Karpas-422 (cell line): Measurements from ENCODE around the gene SCPEP1. TPM values are rescaled to one million over a fixed set of nuclear protein-coding genes. Genes with fewer than 3 reads are reported as not detected.

Experiments
- DNase-seq: peaks from one replicate; pipeline ENCODE4 v3.0.0-alpha.2; 2015
- H2AFZ ChIP-seq: fragments of 200-600 bp; sonication (generic); 2 replicates; pipeline ENCODE4 v1.6.1; 2014; ENCODE audit warnings: antibody characterized with exemption, low read length, mixed read lengths
- H3K27ac ChIP-seq: fragments of 200-600 bp; sonication (generic); 2 replicates; pipeline ENCODE4 v1.5.1; 2014; ENCODE audit warnings: mild to moderate bottlenecking, low read length, moderate library complexity
- H3K27me3 ChIP-seq: fragments of 200-600 bp; sonication (generic); 2 replicates; pipeline ENCODE4 v1.6.1; 2014; ENCODE audit warnings: low read length, mixed read lengths
- H3K36me3 ChIP-seq: fragments of 200-600 bp; sonication (generic); 2 replicates; pipeline ENCODE4 v1.6.1; 2014; ENCODE audit warnings: low read length, mixed read lengths; ENCODE audit not compliant: insufficient read depth
- H3K4me1 ChIP-seq: fragments of 200-600 bp; sonication (generic); 2 replicates; pipeline ENCODE4 v1.6.1; 2014; ENCODE audit warnings: mild to moderate bottlenecking, low read length, mixed read lengths
- H3K4me2 ChIP-seq: fragments of 200-600 bp; sonication (generic); 2 replicates; pipeline ENCODE4 v1.6.1; 2014; ENCODE audit warnings: low read length, low read depth, mild to moderate bottlenecking; ENCODE audit not compliant: poor library complexity, severe bottlenecking
- H3K4me3 ChIP-seq: fragments of 200-600 bp; sonication (generic); 2 replicates; pipeline ENCODE4 v1.5.1; 2014; ENCODE audit warnings: mild to moderate bottlenecking, antibody characterized with exemption, low read length, mixed read lengths
- H3K79me2 ChIP-seq: fragments of 200-600 bp; sonication (generic); 2 replicates; pipeline ENCODE4 v1.6.1; 2014; ENCODE audit warnings: mild to moderate bottlenecking, low read length, mixed read lengths
- H3K9ac ChIP-seq: fragments of 200-600 bp; sonication (generic); 2 replicates; pipeline ENCODE4 v1.6.0; 2014; ENCODE audit warnings: low read length
- H3K9me2 ChIP-seq: fragments of 200-600 bp; sonication (generic), shearing (Covaris generic); replicated peaks from 2 replicates; pipeline ENCODE4 v1.6.0; 2014; ENCODE audit warnings: mild to moderate bottlenecking, low read length, moderate library complexity; ENCODE audit not compliant: insufficient read depth
- H3K9me3 ChIP-seq: fragments of 300-700, 200-600 bp; sonication (generic); 2 replicates; pipeline ENCODE4 v1.6.1; 2014; ENCODE audit warnings: low read length, mixed read lengths
- H4K20me1 ChIP-seq: fragments of 200-600 bp; sonication (generic); 2 replicates; pipeline ENCODE4 v1.6.1; 2014; ENCODE audit warnings: mild to moderate bottlenecking, antibody characterized with exemption, low read length, low read depth; ENCODE audit not compliant: insufficient read depth
- total RNA-seq: library from RNA; depleted of rRNA; stranded (reverse); fragments of >200 nt; shearing (Covaris generic); gene quantifications from 2 replicates; pipeline ENCODE4 v1.2.3, GENCODE V29; 2014; ENCODE audit warnings: low replicate concordance; rRNA removed

SCPEP1 gene
- total RNA-seq, 1 experiment from 2014 or later: 22.2 TPM

DNA sequence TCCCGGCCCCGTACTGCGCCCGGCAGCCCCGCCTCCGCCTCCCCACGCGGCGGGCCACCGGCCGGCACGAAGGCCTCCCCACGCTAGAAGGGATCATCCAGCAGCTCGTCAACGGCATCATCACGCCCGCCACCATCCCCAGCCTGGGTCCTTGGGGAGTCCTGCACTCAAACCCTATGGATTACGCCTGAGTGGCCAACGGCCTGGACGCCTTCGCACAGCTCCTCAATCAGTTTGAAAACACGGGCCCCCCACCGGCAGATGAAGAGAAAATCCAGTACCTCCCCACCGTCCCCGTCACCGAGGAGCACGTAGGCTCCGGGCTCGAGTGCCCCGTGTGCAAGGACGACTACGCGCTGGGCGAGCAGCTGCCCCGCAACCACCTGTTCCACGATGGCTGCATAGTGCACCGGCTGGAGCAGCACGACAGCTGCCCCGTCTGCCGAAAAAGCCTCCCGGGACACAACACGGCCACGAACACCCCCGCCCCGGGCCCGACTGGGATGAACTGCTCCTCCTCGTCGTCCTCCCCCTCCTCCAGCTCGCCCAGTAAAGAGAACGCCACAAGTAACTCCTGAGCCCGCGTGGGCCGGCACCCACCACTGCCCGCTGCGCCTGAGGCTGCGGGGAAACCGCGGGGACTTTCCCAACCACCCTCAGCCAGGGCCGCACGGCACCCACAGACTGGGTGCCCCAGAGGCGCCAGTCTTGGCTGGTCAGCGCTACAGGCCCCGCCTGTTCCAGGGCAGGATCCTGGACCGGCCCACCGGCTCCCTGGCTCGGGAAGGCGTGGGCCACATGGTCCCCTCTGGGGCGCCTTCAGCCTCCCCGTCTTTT, 68.2 kb downstream of the SCPEP1 start:
- Histone ChIP-seq H2AFZ (no peak overlapping the region), H3K9me2 (no peaks in the 10 kb centered on the region), H4K20me1 (no peaks in the 10 kb centered on the region), H3K9me3 (no peaks in the 10 kb centered on the region), H3K4me3 (no peak overlapping the region), H3K79me2 (no peaks in the 10 kb centered on the region), H3K9ac (no peak overlapping the region), H3K27ac (no peak overlapping the region), H3K36me3 (no peaks in the 10 kb centered on the region), H3K27me3 (no peaks in the 10 kb centered on the region), H3K4me2 (no peak overlapping the region), H3K4me1 (no peaks in the 10 kb centered on the region)
- DNase-seq: no peak

DNA sequence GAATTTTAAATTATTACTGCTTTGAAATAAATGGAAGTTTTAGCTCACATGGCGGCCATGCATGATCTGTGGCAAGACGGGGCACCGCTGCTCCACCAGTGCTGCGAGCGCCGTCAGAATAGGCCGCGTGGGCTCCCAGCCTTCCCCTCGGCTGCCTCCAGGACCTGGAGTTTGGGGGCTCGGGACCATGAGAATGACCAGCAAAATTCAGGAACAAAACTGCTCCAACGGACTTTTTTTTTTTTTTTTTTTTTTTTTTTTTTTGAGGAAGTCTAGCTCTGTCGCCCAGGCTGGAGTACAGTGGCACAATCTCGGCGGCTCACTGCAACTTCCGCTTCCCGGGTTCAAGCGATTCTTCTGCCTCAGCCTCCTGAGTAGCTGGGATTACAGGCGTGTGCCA, 68.8 kb downstream of the SCPEP1 start:
- H3K4me2 ChIP-seq: no peak overlapping the region
- H3K27ac ChIP-seq: no peak overlapping the region
- no peaks in the 10 kb centered on the region for H3K79me2 ChIP-seq
- no peak for DNase-seq
- H3K4me1 ChIP-seq: no peaks in the 10 kb centered on the region
- H3K27me3 ChIP-seq: no peaks in the 10 kb centered on the region
- H3K9me2 ChIP-seq: no peaks in the 10 kb centered on the region
- H3K9ac ChIP-seq: no peak overlapping the region
- H3K4me3 ChIP-seq: no peak overlapping the region
- no peaks in the 10 kb centered on the region for H3K9me3 ChIP-seq
- no peaks in the 10 kb centered on the region for H3K36me3 ChIP-seq
- H2AFZ ChIP-seq: no peak overlapping the region
- no peaks in the 10 kb centered on the region for H4K20me1 ChIP-seq

DNA sequence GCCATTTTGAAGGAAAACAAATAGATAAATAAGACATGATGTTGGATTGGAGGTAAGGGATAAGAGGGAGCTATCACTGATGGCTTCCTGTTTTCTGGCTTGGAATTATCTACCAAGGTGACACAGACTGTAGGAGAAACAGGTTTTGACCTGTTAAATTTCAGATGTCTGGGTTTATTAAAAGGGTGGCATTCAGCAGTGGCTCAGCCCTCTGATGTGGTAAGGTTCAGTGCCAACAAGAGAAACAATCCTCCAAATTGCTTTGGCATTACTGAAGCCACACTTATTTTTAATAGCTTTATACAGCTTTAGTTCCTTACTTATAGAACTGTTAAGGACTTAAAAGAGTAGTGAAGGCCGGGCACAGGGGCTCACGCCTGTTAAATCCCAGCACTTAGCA, 70.2 kb downstream of the SCPEP1 start:
- Histone ChIP-seq H3K9me3 (no peaks in the 10 kb centered on the region), H3K27me3 (no peaks in the 10 kb centered on the region), H3K9ac (no peak overlapping the region), H3K79me2 (no peaks in the 10 kb centered on the region), H3K4me3 (no peak overlapping the region), H3K36me3 (no peaks in the 10 kb centered on the region), H3K9me2 (no peaks in the 10 kb centered on the region), H4K20me1 (no peaks in the 10 kb centered on the region), H3K4me1 (no peaks in the 10 kb centered on the region), H2AFZ (no peak overlapping the region), H3K4me2 (no peak overlapping the region), H3K27ac (no peak overlapping the region)
- no peak for DNase-seq

DNA sequence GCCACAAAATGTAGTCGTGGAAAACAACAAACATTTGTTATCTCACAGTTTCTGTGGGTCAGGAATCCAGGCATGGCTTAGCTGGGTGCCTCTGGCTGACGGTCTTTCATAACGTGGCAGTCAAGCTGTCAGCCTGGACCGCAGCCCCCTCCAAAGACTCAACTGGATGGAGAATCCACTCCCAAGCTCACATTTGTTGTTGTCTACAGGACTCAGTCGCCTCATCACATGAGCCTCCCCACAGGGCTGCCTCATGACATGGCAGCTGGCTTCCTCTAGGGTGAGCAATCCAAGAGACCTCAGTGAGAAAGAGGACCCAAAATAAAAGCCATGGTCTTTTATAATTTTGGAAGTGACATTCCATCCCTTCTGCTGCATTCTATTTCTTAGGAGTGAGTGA, 72.4 kb downstream of the SCPEP1 start:
- H3K27me3 ChIP-seq: no peaks in the 10 kb centered on the region
- no peak overlapping the region for H3K9ac ChIP-seq
- no peaks in the 10 kb centered on the region for H4K20me1 ChIP-seq
- H3K4me2 ChIP-seq: no peak overlapping the region
- no peaks in the 10 kb centered on the region for H3K36me3 ChIP-seq
- no peak overlapping the region for H2AFZ ChIP-seq
- H3K9me2 ChIP-seq: no peaks in the 10 kb centered on the region
- no peaks in the 10 kb centered on the region for H3K79me2 ChIP-seq
- H3K4me3 ChIP-seq: no peak overlapping the region
- peaks cover 2% of the 10 kb centered on the region for H3K4me1 ChIP-seq
- no peak overlapping the region for H3K27ac ChIP-seq
- H3K9me3 ChIP-seq: no peaks in the 10 kb centered on the region
- no peak for DNase-seq

DNA sequence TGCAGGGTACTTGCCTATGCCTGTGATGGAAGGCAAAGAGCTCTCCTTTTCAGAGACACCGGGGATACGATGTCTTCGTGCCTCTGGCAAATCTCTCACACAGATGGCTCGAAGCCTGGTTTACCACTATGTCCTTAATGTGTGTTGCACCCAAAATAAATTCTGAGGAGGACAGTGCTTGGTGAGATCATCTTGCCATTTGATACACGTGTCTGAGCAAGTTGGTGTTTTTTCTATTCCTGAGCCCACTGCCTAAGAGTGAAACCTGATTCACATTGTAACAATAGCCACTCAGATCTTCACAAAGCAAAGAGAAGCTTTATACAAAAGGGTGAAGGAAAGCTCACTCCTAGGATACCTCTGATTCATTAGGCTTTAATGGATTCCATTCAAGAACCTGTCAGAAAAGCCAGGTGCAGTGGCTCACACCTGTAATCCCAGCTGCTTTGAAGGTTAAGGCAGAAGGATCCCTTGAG, 74.0 kb downstream of the SCPEP1 start:
- no peaks in the 10 kb centered on the region for H3K79me2 ChIP-seq
- no peak overlapping the region for H3K4me2 ChIP-seq
- H3K4me1 ChIP-seq: peaks cover 9% of the 10 kb centered on the region
- H3K36me3 ChIP-seq: no peaks in the 10 kb centered on the region
- H3K4me3 ChIP-seq: no peak overlapping the region
- no peaks in the 10 kb centered on the region for H3K27me3 ChIP-seq
- no peak for DNase-seq
- no peak overlapping the region for H3K27ac ChIP-seq
- H3K9ac ChIP-seq: no peak overlapping the region
- H2AFZ ChIP-seq: no peak overlapping the region
- H3K9me3 ChIP-seq: no peaks in the 10 kb centered on the region
- H3K9me2 ChIP-seq: no peaks in the 10 kb centered on the region
- H4K20me1 ChIP-seq: no peaks in the 10 kb centered on the region

Other genes starting within 250 kb of the SCPEP1 start
- 0.32 TPM in 1 of 2 replicates, not detected in the other for gene C17orf67, start 144.2 kb upstream of the SCPEP1 start, total RNA-seq
- 0.30 and 0.32 TPM in 2 replicates for gene DGKE, start 144.0 kb upstream of the SCPEP1 start, total RNA-seq
- gene TRIM25, start 64.1 kb upstream of the SCPEP1 start, total RNA-seq: 42.4 and 49.0 TPM in 2 replicates
- 14.6 and 16.4 TPM in 2 replicates for gene COIL, start 17.1 kb upstream of the SCPEP1 start, total RNA-seq
- gene AKAP1, start 107.1 kb downstream of the SCPEP1 start, total RNA-seq: 56.1 and 71.2 TPM in 2 replicates